GM21723 (cell line): ENCODE data around the gene OSBPL1A.
A peak's percentile ranks its signal among the peaks of the same experiment; 100 is the strongest.

Experiments used
- ATAC-seq: cut with Tn5 transposase; IDR thresholded peaks from one replicate; pipeline ENCODE4 v1.9.1; 2021; ENCODE audit warnings: mild to moderate bottlenecking, moderate library complexity; ENCODE audit not compliant: unreplicated experiment

Gene OSBPL1A

GRCh38 chr18:24270358-24270936 is 127.2 kb downstream of the OSBPL1A start:
- no peak for ATAC-seq

- no peak for ATAC-seq
These were observed 128.7 kb downstream of the OSBPL1A start for GRCh38 chr18:24268784-24269550.

- no peak for ATAC-seq
These were observed 129.7 kb downstream of the OSBPL1A start for GRCh38 chr18:24267878-24268277.

GRCh38 chr18:24266131-24266530 is 131.5 kb downstream of the OSBPL1A start:
- no peak for ATAC-seq

DNA sequence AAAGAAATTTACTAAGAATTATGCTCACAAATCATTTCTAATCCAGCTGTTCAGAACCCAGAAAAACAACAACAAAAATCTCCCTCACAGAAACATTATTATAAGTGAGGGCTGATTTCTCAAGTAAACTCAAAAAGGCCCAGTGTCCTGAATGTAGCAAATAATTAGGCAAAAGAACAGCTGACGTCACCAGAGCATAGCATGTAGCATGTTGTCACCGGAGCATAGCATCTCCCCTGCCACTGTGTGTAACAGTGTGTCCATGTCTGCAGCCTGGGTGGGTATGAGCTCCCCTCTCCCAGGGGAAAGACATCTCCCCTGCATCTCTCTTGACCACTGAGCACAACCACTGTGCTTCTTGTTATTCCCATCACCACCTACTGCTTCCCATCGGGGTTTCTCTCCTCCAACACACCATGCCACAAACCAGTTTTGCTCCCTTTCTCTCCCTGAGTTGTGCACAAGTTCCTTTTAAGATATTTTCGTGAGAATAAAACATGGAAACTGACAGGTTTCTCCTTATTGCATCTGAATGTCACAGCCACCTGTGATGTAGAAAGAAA is 132.0 kb downstream of the OSBPL1A start:
- ATAC-seq, result no peak

- ATAC-seq, result no peak
These were observed 134.6 kb downstream of the OSBPL1A start for GRCh38 chr18:24263050-24263449.

GRCh38 chr18:24262087-24262486 is 135.5 kb downstream of the OSBPL1A start:
- ATAC-seq, result no peak

DNA sequence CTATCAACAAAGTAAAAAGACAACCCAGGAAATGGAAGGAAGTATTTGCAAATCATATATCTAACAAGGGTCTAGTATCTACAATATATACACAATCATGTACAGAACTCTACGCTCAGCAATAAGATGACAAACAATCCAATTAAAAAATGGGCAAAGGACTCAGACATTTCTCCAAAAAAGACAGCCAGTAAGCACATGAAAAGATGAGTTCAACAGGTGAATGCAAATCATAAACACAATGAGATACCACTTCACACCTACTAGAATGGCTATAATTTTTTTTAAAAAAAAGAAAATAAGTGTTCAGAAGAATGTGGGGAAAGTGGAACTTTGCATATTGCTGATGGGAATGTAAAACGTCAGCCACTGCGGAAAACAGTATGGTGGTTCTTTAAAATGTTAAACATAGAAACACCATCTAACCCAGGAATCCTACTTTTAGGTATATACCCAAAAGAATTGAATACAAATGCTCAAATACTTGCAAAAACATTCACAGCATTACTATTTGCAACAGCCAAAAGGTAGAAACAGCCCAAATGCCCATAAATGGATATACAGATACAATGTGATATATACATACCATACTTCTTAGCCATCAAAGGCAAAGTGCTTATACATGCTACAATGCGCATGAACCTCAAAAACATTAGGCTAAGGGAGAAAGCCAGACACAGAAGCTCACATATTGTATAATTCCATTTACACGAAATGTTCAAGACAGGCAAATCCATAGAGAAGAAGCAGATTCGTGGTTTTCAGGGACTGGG is 137.6 kb downstream of the OSBPL1A start:
- ATAC-seq, result no peak

GRCh38 chr18:24254071-24254470 is 143.6 kb downstream of the OSBPL1A start:
- no peak for ATAC-seq

- ATAC-seq, result no peak
These were observed 147.9 kb downstream of the OSBPL1A start for GRCh38 chr18:24249716-24250115.

- ATAC-seq, result no peak
These were observed 149.3 kb downstream of the OSBPL1A start for GRCh38 chr18:24248359-24248758.

DNA sequence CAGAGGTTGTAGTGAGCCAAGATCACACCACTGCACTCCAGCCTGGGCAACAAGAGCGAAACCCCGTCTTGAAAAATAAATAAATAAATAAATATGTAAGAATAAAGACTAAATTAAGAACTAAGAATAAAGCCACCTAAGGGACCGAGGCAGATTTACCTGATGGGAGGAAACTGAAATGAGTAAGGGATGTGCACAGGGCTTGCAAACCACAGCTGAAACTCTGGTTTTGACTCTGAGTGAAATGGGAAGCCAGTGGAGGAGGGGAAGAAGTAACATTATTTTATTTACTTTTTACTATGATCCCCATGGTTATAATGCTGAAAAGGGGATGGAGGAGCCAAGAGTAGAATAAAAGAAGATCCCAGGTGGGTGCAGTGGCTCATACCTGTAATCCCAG is 151.5 kb downstream of the OSBPL1A start:
- ATAC-seq, result peak; percentile 91

- ATAC-seq, result no peak
These were observed 152.9 kb downstream of the OSBPL1A start for GRCh38 chr18:24244698-24245097.

DNA sequence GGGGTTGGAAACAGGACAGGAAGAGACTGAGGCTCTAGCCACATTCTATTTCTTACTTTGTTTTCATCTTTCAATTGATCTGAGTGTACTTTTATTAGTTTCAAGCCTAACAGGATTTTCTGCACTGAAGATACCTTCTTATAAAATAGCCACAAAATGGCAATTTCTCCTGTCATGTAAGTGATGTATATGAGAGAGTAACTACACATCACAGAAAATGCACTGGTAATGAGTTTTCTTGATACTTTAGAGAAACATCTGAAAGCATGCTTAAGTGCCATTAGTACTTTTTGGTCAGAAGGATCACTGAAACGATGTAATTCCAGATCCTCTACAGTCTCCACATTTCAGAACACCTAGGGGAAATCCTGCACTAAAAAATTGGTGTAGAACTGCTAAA is 153.9 kb downstream of the OSBPL1A start:
- no peak for ATAC-seq

DNA sequence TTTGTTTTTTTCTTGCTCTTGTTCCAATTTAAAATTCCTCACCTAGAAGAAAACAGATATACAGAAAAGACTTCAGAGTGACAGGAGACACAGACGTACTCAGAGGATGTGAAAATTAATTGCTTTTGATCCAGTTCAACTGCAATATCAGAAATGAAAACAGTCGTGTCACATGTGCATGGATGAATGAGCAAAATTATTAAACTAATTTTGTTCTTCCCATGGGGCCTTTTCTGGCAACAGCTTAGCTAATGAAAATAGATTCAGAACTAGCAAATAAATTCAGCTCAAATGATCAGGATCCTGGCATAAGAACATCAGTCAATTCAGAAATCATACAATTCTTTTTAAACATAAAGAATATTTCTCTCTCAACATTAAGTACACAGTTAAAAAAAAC is 158.3 kb downstream of the OSBPL1A start:
- ATAC-seq, result no peak

- no peak for ATAC-seq
These were observed 159.2 kb downstream of the OSBPL1A start for GRCh38 chr18:24238387-24238786.

GRCh38 chr18:24234850-24235418 is 162.7 kb downstream of the OSBPL1A start:
- ATAC-seq, result no peak

DNA sequence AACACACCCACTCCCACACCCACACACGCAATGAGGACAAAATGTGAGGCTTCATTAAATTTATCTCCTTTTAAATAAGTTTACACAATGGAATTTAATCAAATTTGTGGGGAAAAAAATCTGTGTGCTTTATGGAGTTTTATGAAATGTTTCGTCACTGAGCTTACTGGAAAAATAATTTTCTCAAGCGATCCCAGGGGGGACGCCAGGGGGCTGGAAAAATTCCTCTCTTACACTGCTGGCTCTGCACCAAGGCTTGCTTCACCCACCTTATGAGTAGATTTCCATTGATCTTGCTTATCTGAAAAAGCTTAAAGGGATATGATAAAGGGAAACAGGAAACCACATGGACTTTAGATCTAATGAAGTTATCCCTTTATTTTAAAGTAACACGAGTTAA is 163.3 kb downstream of the OSBPL1A start:
- ATAC-seq, result no peak

DNA sequence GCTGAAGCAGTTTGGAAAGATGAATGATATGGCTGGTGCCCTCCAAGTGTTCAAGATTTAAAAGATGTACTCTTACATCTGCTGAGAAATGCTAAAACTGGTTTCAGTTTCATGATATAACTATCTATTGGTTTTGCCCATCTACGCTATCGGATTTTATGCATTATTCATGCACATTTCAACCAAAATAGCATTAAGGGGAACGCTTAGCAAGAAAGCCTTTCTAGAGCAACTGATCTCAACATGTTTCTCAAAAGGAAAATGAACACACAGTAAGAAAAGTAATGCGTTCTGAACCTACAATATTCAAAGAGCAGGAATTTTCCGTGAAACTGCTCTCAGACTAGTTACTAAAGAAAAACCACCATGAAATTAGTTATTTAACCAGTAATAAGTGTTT is 164.8 kb downstream of the OSBPL1A start:
- no peak for ATAC-seq

DNA sequence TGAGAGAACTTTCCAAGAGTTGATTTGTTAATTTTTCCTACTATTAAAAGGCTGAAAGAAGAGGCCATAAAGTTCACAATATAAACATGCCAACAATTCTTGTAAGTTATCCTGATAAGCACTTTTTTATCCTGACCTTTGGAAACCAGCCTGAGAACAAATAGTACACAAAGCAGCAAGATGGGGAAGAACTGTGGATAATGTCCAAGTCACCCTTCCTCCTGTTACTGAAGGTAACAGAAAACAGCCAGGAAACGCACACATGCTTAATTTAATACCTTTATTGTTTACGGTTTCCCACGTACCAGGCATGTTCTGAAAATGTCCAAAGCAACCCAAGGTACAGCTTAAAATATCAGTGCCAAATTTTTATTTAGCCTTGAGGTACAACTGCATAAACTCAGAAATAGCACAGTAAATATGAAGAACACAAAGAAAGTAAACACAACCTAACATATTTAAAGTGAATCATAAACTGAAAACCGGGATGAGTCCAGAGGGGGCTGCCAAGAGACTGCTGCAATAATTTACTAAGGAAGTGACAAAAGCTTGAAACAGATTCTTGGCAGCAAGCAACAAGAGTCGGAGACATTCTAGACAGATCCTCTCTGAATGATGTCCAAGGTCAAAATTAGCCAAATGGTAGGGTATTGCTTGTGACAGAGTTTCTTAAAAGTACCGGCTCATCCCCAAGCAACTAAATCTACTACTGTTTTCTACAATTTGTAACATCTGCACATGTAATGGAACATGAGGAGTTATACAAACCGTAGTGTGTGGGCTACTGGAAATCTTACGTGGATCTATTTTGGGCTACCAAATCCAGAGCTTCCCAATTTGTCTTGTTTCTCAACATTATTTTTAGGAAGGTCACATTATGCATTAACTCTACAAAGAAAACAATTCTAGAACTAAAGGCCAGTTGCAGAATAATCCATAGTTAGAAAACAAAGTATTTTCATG is 165.6 kb downstream of the OSBPL1A start:
- ATAC-seq, result no peak
